ENCODE data around the gene TSEN34. TPM values are rescaled to one million over a fixed set of nuclear protein-coding genes. Genes with fewer than 3 reads are reported as not detected.

TSEN34 gene
- total and polyA plus RNA-seq, 2 experiments from 2014 or later, result 66.9 to 100.0 TPM

DNA sequence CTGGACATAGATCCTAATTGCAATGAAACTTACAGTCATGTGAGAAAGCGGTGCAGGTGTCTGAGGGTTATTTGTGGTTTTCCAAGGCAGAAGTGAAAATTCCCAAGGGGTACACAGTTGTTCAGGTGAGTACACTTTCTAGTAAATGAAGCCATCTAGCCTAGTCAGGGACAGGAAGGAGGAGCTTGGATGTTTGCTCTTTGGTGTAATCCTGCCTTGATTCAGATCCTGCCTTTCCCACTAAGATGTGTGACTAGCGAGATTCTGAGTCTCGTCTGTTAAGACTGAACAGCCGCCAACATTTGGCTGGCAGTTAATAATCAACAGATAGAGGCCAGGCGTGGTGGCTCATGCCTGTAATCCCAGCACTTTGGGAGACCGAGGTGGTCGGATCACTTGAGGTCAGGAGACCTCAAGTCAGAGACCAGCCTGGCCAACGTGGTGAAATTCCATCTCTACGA lies 12.1 kb downstream of the TSEN34 start:
- WGBS (ENCODE audit: low lambda C conversion rate, missing lambda C conversion rate), result 39% methylated on average over 9 of the region's 9 CpGs
- Histone ChIP-seq H3K4me2 (peak overlapping the region; percentile 86), H3K27ac (peak overlapping the region; percentile 97), H3K79me2 (peaks cover 69% of the 10 kb centered on the region), H2AFZ (no peak overlapping the region), H3K27me3 (no peaks in the 10 kb centered on the region), H3K9me2 (replicated peaks; ENCODE audit: insufficient read depth) (no peaks in the 10 kb centered on the region), H3K4me3 (peak overlapping the region; percentile 28), H4K20me1 (ENCODE audit: insufficient read depth, poor library complexity, severe bottlenecking) (peaks cover 71% of the 10 kb centered on the region), H3K4me1 (ENCODE audit: insufficient read depth) (peaks cover 43% of the 10 kb centered on the region), H3K9me3 (ENCODE audit: low read depth) (no peaks in the 10 kb centered on the region), H3K36me3 (replicated peaks; ENCODE audit: insufficient read depth, low read depth) (peaks cover 4% of the 10 kb centered on the region)
- TF ChIP-seq EZH2phosphoT487 (IDR thresholded peaks at IDR 0.05; ENCODE audit: low read depth, severe bottlenecking, unreplicated experiment) (no peak), EZH2 (IDR thresholded peaks at IDR 0.05; ENCODE audit: borderline replicate concordance) (no peak)
- TF ChIP-seq, protein P1, sequence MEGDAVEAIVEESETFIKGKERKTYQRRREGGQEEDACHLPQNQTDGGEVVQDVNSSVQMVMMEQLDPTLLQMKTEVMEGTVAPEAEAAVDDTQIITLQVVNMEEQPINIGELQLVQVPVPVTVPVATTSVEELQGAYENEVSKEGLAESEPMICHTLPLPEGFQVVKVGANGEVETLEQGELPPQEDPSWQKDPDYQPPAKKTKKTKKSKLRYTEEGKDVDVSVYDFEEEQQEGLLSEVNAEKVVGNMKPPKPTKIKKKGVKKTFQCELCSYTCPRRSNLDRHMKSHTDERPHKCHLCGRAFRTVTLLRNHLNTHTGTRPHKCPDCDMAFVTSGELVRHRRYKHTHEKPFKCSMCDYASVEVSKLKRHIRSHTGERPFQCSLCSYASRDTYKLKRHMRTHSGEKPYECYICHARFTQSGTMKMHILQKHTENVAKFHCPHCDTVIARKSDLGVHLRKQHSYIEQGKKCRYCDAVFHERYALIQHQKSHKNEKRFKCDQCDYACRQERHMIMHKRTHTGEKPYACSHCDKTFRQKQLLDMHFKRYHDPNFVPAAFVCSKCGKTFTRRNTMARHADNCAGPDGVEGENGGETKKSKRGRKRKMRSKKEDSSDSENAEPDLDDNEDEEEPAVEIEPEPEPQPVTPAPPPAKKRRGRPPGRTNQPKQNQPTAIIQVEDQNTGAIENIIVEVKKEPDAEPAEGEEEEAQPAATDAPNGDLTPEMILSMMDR (IDR thresholded peaks at IDR 0.05; ENCODE audit: poor library complexity), result no peak
- DNase-seq (ENCODE audit: low spot score), result peak; percentile 61

DNA sequence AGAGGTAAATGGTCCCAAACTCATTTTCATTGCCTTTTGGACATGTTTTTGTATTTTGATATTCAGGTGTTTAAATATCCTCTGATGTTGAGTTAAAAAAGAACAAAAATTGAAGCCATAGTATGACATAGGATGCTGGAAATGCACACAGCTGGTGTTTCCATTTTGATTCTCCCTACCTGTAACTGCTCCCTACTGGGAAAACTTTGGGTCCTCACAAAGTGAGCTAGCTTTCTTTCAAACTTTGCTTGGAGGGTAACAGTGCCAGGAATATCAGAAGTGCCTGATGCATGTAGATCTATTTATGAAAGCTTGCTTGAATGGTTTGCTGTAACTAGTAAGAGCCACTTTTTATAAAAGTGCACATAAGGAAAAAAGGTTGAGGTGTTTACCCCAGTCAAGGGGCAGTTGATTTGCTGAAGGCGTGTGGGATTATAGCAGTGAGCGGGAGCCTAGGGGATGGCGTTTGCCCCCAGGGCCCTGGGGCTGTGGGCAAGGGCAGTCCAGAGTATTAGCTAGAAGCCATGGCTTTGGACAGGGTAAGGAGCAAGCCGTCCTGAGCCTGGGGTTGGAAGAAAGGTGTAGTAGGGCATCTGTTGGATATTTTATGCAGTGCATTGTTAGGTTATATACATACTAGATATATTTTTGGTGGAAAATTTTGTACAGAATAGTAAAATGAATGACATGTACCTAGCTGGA lies 13.8 kb downstream of the TSEN34 start:
- H2AFZ ChIP-seq, result no peak overlapping the region
- DNase-seq (ENCODE audit: low spot score), result no peak
- TF ChIP-seq EZH2phosphoT487 (IDR thresholded peaks at IDR 0.05; ENCODE audit: low read depth, severe bottlenecking, unreplicated experiment), result no peak
- TF ChIP-seq EZH2 (IDR thresholded peaks at IDR 0.05; ENCODE audit: borderline replicate concordance), result no peak
- TF ChIP-seq, protein P1 (IDR thresholded peaks at IDR 0.05; ENCODE audit: poor library complexity), result no peak
- H3K36me3 ChIP-seq (replicated peaks; ENCODE audit: insufficient read depth, low read depth), result peaks cover 4% of the 10 kb centered on the region
- no peak overlapping the region for H3K4me3 ChIP-seq
- peaks cover 70% of the 10 kb centered on the region for H3K79me2 ChIP-seq
- WGBS (ENCODE audit: low lambda C conversion rate, missing lambda C conversion rate), result 90% methylated on average over 4 of the region's 4 CpGs
- peak overlapping the region; percentile 28 for H3K27ac ChIP-seq
- H3K27me3 ChIP-seq, result no peaks in the 10 kb centered on the region
- peak overlapping the region; percentile 86 for H3K4me2 ChIP-seq
- H4K20me1 ChIP-seq (ENCODE audit: insufficient read depth, poor library complexity, severe bottlenecking), result peaks cover 80% of the 10 kb centered on the region
- no peaks in the 10 kb centered on the region for H3K9me3 ChIP-seq (ENCODE audit: low read depth)
- peaks cover 59% of the 10 kb centered on the region for H3K4me1 ChIP-seq (ENCODE audit: insufficient read depth)
- H3K9me2 ChIP-seq (replicated peaks; ENCODE audit: insufficient read depth), result no peaks in the 10 kb centered on the region

DNA sequence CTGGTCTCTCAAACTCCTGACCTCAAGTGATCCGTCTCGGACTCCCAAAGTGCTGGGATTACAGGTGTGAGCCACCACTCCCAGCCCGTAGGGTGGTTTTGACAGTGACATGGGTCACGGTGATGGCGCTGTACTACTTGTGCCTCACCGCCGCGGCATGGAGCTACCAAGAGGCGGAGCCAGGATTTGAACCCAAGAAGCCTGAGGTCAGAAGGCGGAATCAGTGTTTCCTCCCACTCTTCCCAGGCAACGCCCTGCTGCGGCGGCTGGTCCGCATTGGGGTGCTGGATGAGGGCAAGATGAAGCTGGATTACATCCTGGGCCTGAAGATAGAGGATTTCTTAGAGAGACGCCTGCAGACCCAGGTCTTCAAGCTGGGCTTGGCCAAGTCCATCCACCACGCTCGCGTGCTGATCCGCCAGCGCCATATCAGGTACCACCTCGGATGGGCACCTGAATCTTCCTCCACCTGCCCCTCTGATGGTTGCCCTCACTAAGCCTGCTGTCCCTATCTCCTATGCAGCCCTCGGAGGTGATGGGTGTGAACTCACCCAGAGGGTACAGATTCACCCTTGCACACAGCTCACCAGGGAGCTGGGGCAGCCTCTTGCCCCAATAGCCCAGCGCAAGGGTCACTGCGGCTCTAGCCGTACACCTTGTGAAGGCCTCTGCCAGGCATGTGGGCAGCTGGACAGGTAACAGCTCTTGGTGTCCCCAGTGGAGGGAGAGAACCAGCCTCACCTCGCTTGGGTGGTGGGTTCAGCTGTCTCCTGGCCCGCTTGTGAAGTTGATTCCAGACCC lies 15.1 kb downstream of the TSEN34 start:
- Histone ChIP-seq H3K9me3 (ENCODE audit: low read depth) (no peaks in the 10 kb centered on the region), H3K79me2 (peaks cover 67% of the 10 kb centered on the region), H3K9me2 (replicated peaks; ENCODE audit: insufficient read depth) (no peaks in the 10 kb centered on the region), H2AFZ (no peak overlapping the region), H3K4me3 (no peak overlapping the region), H4K20me1 (ENCODE audit: insufficient read depth, poor library complexity, severe bottlenecking) (peaks cover 78% of the 10 kb centered on the region), H3K36me3 (replicated peaks; ENCODE audit: insufficient read depth, low read depth) (peaks cover 4% of the 10 kb centered on the region), H3K27ac (no peak overlapping the region), H3K27me3 (no peaks in the 10 kb centered on the region), H3K4me1 (ENCODE audit: insufficient read depth) (peaks cover 68% of the 10 kb centered on the region), H3K4me2 (no peak overlapping the region)
- no peak for DNase-seq (ENCODE audit: low spot score)
- WGBS (ENCODE audit: low lambda C conversion rate, missing lambda C conversion rate), result 96% methylated on average over 27 of the region's 27 CpGs
- no peak for TF ChIP-seq EZH2phosphoT487 (IDR thresholded peaks at IDR 0.05; ENCODE audit: low read depth, severe bottlenecking, unreplicated experiment)
- TF ChIP-seq, protein P1 (IDR thresholded peaks at IDR 0.05; ENCODE audit: poor library complexity), result no peak
- TF ChIP-seq EZH2 (IDR thresholded peaks at IDR 0.05; ENCODE audit: borderline replicate concordance), result no peak

All from hepatocyte (in vitro differentiated cells).